K562 (cell line): Measurements from ENCODE around the gene CLCC1. TPM values are rescaled to one million over a fixed set of nuclear protein-coding genes. Genes with fewer than 3 reads are reported as not detected.

Source experiments
- ATAC-seq: fragments of 200-7000 bp; cut with Tn5 transposase; 3 replicates; pipeline ENCODE4 v1.9.1; 2020; ENCODE audit warnings: moderate library complexity
- BruUV-seq: library from RNA; stranded (reverse); fragments of 400-500 nt; replicated peaks from 2 replicates; lab custom pipeline; 2021; lab: Mats Ljungman, UMichigan
- CTCF ChIA-PET: fragments of 300-600 bp; formaldehyde crosslinking; extraction: SDS; loops from one replicate; lab custom pipeline; 2021; ENCODE audit warnings: low intra/inter-chr PET ratio; lab: Yijun Ruan, JAX
- POLR2A ChIA-PET: fragments of 300-600, 350-650 bp; sonication (Branson Sonifier 250); formaldehyde crosslinking; extraction: SDS; loops from one replicate; lab custom pipeline; 2021; ENCODE audit warnings: antibody characterized with exemption, inconsistent platforms; lab: Yijun Ruan, JAX
- DNase-seq, 4 experiments: peaks; one replicate each; pipeline versions ENCODE4 v3.0.0 to v3.0.0-alpha.2; 2011 to 2018; ENCODE audit warnings: low spot score in 3 of 4, mixed read lengths in 3 of 4; ENCODE audit errors: extremely low read depth in 1 of 4
- FAIRE-seq: peaks from 2 replicates; lab custom pipeline; 2011; peaks lifted over from hg19 to GRCh38; lab: Jason Lieb, UNC
- H2AFZ ChIP-seq: 2 replicates; pipeline ENCODE4 v1.6.0; 2011; ENCODE audit warnings: low read depth, low read length, control low read depth, inconsistent platforms
- H3K27ac ChIP-seq: fragments of 200-600 bp; 3 replicates; pipeline ENCODE4 v1.8.0; 2011; ENCODE audit warnings: low read depth, mild to moderate bottlenecking, control low read depth, inconsistent platforms, low read length, moderate library complexity, mixed read lengths; ENCODE audit errors: extremely low read depth
- H3K27me3 ChIP-seq, 2 experiments: fragments of 300-600 bp in 1 of 2; 2 replicates in 1 of 2; 3 replicates in 1 of 2; pipeline versions ENCODE4 v1.6.0 to v1.8.0; 2011; ENCODE audit warnings: inconsistent platforms in 2 of 2, low read length in 2 of 2, mild to moderate bottlenecking in 1 of 2, mixed read lengths in 1 of 2, moderate library complexity in 1 of 2; ENCODE audit not compliant: control insufficient read depth in 2 of 2, insufficient read depth in 2 of 2
- H3K36me3 ChIP-seq: fragments of 300-600 bp; 3 replicates; pipeline ENCODE4 v1.8.0; 2011; ENCODE audit warnings: mild to moderate bottlenecking, low read length, inconsistent platforms; ENCODE audit not compliant: control insufficient read depth, insufficient read depth
- H3K4me1 ChIP-seq, 2 experiments: fragments of 200-600 bp in 1 of 2; replicated peaks in 1 of 2; 2 replicates in 1 of 2; 3 replicates in 1 of 2; pipeline versions ENCODE4 v1.5.1 to v1.8.0; 2011; ENCODE audit warnings: inconsistent platforms in 2 of 2, low read length in 2 of 2, mild to moderate bottlenecking in 1 of 2, mixed read lengths in 1 of 2, moderate library complexity in 1 of 2; ENCODE audit not compliant: control insufficient read depth in 2 of 2, insufficient read depth in 2 of 2
- H3K4me2 ChIP-seq: 2 replicates; pipeline ENCODE4 v1.6.1; 2011; ENCODE audit warnings: low read length, control low read depth, inconsistent platforms, mixed read lengths; ENCODE audit not compliant: insufficient read depth
- H3K4me3 ChIP-seq: fragments of 200-600 bp; sonication (generic), shearing (Covaris generic); 2 replicates; pipeline ENCODE4 v1.5.1; 2016; ENCODE audit warnings: control low read depth, inconsistent platforms
- H3K79me2 ChIP-seq: fragments of 200-600 bp; 3 replicates; pipeline ENCODE4 v1.8.0; 2011; ENCODE audit warnings: low read length, inconsistent platforms; ENCODE audit not compliant: control insufficient read depth, insufficient read depth
- H3K9ac ChIP-seq, 2 experiments: 2 replicates each; pipeline versions ENCODE4 v1.6.0 to v1.6.1; 2011; ENCODE audit warnings: low read depth in 2 of 2, low read length in 2 of 2, control low read depth in 1 of 2, inconsistent platforms in 1 of 2, mild to moderate bottlenecking in 1 of 2, mixed read lengths in 1 of 2; ENCODE audit not compliant: insufficient read depth in 1 of 2
- H3K9me1 ChIP-seq: one replicate; pipeline ENCODE4 v1.6.0; 2011; ENCODE audit warnings: inconsistent platforms, mild to moderate bottlenecking, low read length, moderate library complexity; ENCODE audit not compliant: control insufficient read depth, insufficient read depth
- H3K9me3 ChIP-seq: replicated peaks from 2 replicates; pipeline ENCODE4 v1.5.1; 2011; ENCODE audit warnings: low read depth, low read length, inconsistent platforms; ENCODE audit not compliant: control insufficient read depth, insufficient read depth
- H4K20me1 ChIP-seq: replicated peaks from 2 replicates; pipeline ENCODE4 v1.6.1; 2011; ENCODE audit warnings: low read length, inconsistent platforms, mixed read lengths; ENCODE audit not compliant: control insufficient read depth, insufficient read depth
- CEBPG ChIP-seq, 3 experiments: fragments of 200-800 bp in 1 of 3; sonication (Bioruptor generic) in 1 of 3; sonication (generic) in 1 of 3; formaldehyde crosslinking in 1 of 3; IDR thresholded peaks in 2 of 3; conservative IDR thresholded peaks in 1 of 3; 2 replicates each; pipeline versions ENCODE4 v1.6.1 to v1.8.0; 2016 to 2022; ENCODE audit warnings: missing compliant biosample characterization in 2 of 3, missing genetic modification characterization in 2 of 3, mild to moderate bottlenecking in 1 of 3, missing genetic modification reagents in 1 of 3
- ZBTB40 ChIP-seq, 2 experiments: fragments of 450-650 bp in 1 of 2; sonication (generic) in 1 of 2; formaldehyde crosslinking in 1 of 2; IDR thresholded peaks; 2 replicates each; pipeline versions ENCODE4 v1.7.1 to v1.9.0; 2016 to 2022; ENCODE audit warnings: inconsistent platforms in 1 of 2, mild to moderate bottlenecking in 1 of 2, missing genetic modification reagents in 1 of 2
- WGBS: fragments of 100-300 bp; shearing (Covaris generic); methylation state at CpG from one replicate; pipeline ENCODE4 v1.1.6; 2016; ENCODE audit warnings: low coverage, mixed read lengths; ENCODE audit not compliant: insufficient coverage; ENCODE audit errors: missing lambda C conversion rate; 5-methylcytosine and 5-hydroxymethylcytosine counted together
- in situ Hi-C: fragments of 300-500 bp; cut with MboI; formaldehyde crosslinking; loops from 4 replicates; pipeline ENCODE4 v1.15.0; 2018; ENCODE audit warnings: inconsistent platforms, mixed read lengths
- intact Hi-C: fragments of 100-400 bp; cut with micrococcal nuclease; formaldehyde crosslinking; loops from 2 replicates; pipeline ENCODE4 v1.14.2; 2022
- polyA plus RNA-seq, 8 experiments: library from polyadenylated mRNA; depleted of rRNA in 4 of 8; stranded (reverse) in 5 of 8; unstranded in 3 of 8; fragments of >200 nt; fragmentation: Nextera tagmentation in 2 of 8; fragmentation: Illumina TruSeq in 1 of 8; extraction: Ambion mirVana in 2 of 8; extraction: Trizol in 1 of 8; gene quantifications; 2 replicates each; pipeline versions ENCODE4 v1.2.1 to v1.2.3, GENCODE V29; 2011 to 2014; ENCODE audit warnings: inconsistent platforms in 1 of 8, missing spikeins in 1 of 8
- total RNA-seq, 7 experiments: library from RNA; depleted of rRNA in 6 of 7; stranded (reverse); fragments of >200 nt in 6 of 7; fragmentation: Illumina TruSeq in 2 of 7; extraction: Trizol in 2 of 7; gene quantifications; 2 replicates each; pipeline versions ENCODE4 v1.2.1 to v1.2.3, GENCODE V29; 2011 to 2021; ENCODE audit warnings: low replicate concordance in 1 of 7
- TF ChIP-seq, protein P1 (sequence below): sonication (generic); formaldehyde crosslinking; IDR thresholded peaks from 2 replicates; pipeline ENCODE4 v1.9.0; 2022; ENCODE audit warnings: mild to moderate bottlenecking, missing genetic modification reagents

The CLCC1 gene
- total and polyA plus RNA-seq, 9 of the 15 experiments (the other 6 are each of a cell fraction or from before 2014, with no cell fraction given): 28.8 to 63.4 (median 40.4) TPM

GRCh38 chr1:108955881-108956280 lies 7.4 kb downstream of the CLCC1 start:
- no peaks in the 10 kb centered on the region for H3K9me1 ChIP-seq
- no peak for DNase-seq
- in situ Hi-C loops: no loop called here
- 77% methylated on average over 3 of the region's 3 CpGs for WGBS
- no peaks in the 10 kb centered on the region for H3K9me3 ChIP-seq
- H3K9ac ChIP-seq: peak overlapping the region in 1 of 2 experiments; percentile 1; a peak in 1 of 4 replicates
- peaks cover 98% of the 10 kb centered on the region for H3K79me2 ChIP-seq
- peaks cover 12 to 13% of the 10 kb centered on the region in 2 experiments; a peak in 4 of 5 replicates for H3K4me1 ChIP-seq
- POLR2A ChIA-PET: interaction anchor here (0.6 to 4.7 kb wide), 3 partner anchors 8 to 110 kb away, joined by 3 to 20 read pairs (median 4); no protein-coding TSS in a partner anchor
- TF ChIP-seq, protein P1, sequence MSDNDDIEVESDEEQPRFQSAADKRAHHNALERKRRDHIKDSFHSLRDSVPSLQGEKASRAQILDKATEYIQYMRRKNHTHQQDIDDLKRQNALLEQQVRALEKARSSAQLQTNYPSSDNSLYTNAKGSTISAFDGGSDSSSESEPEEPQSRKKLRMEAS (CRISPR knock-in tag): 0 out of 2 replicates have a peak, but pooled peaks have one; percentile 14
- TF ChIP-seq CEBPG (CRISPR knock-in tag; IDR thresholded peaks at IDR 0.05) (no peak), CEBPG (tag; conservative IDR thresholded peaks at IDR 0.05 in 1 of 2, IDR thresholded peaks at IDR 0.05 in 1 of 2) (no peak)
- TF ChIP-seq, all 486 proteins: peak for 1
- FAIRE-seq (no peak), ATAC-seq (no peak)
- Histone ChIP-seq H3K27ac (no peak overlapping the region), H3K27me3 (no peaks in the 10 kb centered on the region), H3K36me3 (peaks cover 66% of the 10 kb centered on the region), H3K4me2 (no peak overlapping the region), H3K4me3 (no peak overlapping the region), H2AFZ (no peak overlapping the region), H4K20me1 (peaks cover 31% of the 10 kb centered on the region)
- no TSS peak for BruUV-seq
- intact Hi-C loops: no loop called here
- CTCF ChIA-PET: no interaction called here

- Histone ChIP-seq H3K79me2 (peaks cover 96% of the 10 kb centered on the region), H3K9ac (no peak overlapping the region), H3K36me3 (peaks cover 61% of the 10 kb centered on the region), H3K27ac (no peak overlapping the region), H3K4me3 (no peak overlapping the region), H3K27me3 (no peaks in the 10 kb centered on the region), H3K4me2 (no peak overlapping the region), H4K20me1 (peaks cover 30% of the 10 kb centered on the region), H3K9me1 (no peaks in the 10 kb centered on the region), H2AFZ (no peak overlapping the region), H3K4me1 (peaks cover 12 to 13% of the 10 kb centered on the region in 2 experiments; a peak in 4 of 5 replicates), H3K9me3 (no peaks in the 10 kb centered on the region)
- POLR2A ChIA-PET: interaction anchor here (1.5 to 4.7 kb wide), 2 partner anchors 7 to 10 kb away, joined by 4 to 20 read pairs; no protein-coding TSS in a partner anchor
- intact Hi-C loops: no loop called here
- BruUV-seq: no TSS peak
- FAIRE-seq (no peak), DNase-seq (no peak), ATAC-seq (no peak)
- in situ Hi-C loops: no loop called here
- WGBS: 88% methylated on average over 3 of the region's 3 CpGs
- CTCF ChIA-PET: interaction anchor here (0.6 kb wide), 1 partner anchor 325 kb away, joined by 3 read pairs; no protein-coding TSS in a partner anchor
- TF ChIP-seq ZBTB40 (IDR thresholded peaks at IDR 0.05) (no peak), ZBTB40 (CRISPR knock-in tag; IDR thresholded peaks at IDR 0.05) (no peak)
Measured at GRCh38 chr1:108955111-108955510, 8.2 kb downstream of the CLCC1 start.
